Astrocyte (in vitro differentiated cells and primary cell): Measurements from ENCODE around the gene C3orf20. TPM values are rescaled to one million over a fixed set of nuclear protein-coding genes. Genes with fewer than 3 reads are reported as not detected.

Experiments
- DNase-seq: peaks from one replicate; pipeline ENCODE4 v3.0.0-alpha.2; 2010; ENCODE audit warnings: low read depth
- FAIRE-seq: peaks from 2 replicates; lab custom pipeline; 2011; peaks lifted over from hg19 to GRCh38; lab: Jason Lieb, UNC
- H2AFZ ChIP-seq: 2 replicates; pipeline ENCODE4 v1.6.0; 2012; ENCODE audit warnings: low read depth, low read length, inconsistent platforms
- H3K27ac ChIP-seq: 2 replicates; pipeline ENCODE4 v1.5.1; 2011; ENCODE audit warnings: low read depth, low read length, inconsistent platforms
- H3K27me3 ChIP-seq: 2 replicates; pipeline ENCODE4 v1.6.0; 2011; ENCODE audit warnings: low read length, inconsistent platforms; ENCODE audit not compliant: insufficient read depth
- H3K36me3 ChIP-seq: 2 replicates; pipeline ENCODE4 v1.5.1; 2011; ENCODE audit warnings: low read length, inconsistent platforms; ENCODE audit not compliant: insufficient read depth
- H3K4me1 ChIP-seq: 2 replicates; pipeline ENCODE4 v1.5.1; 2011; ENCODE audit warnings: low read length, inconsistent platforms; ENCODE audit not compliant: insufficient read depth
- H3K4me2 ChIP-seq: 2 replicates; pipeline ENCODE4 v1.6.0; 2012; ENCODE audit warnings: low read length, inconsistent platforms
- H3K4me3 ChIP-seq: 2 replicates; pipeline ENCODE4 v1.5.1; 2011; ENCODE audit warnings: low read depth, mild to moderate bottlenecking, low read length, inconsistent platforms; ENCODE audit not compliant: insufficient read depth
- H3K79me2 ChIP-seq: 2 replicates; pipeline ENCODE4 v1.6.0; 2012; ENCODE audit warnings: mild to moderate bottlenecking, low read length, inconsistent platforms; ENCODE audit not compliant: insufficient read depth
- H3K9ac ChIP-seq: 2 replicates; pipeline ENCODE4 v1.6.0; 2012; ENCODE audit warnings: mild to moderate bottlenecking, low read length, inconsistent platforms
- H3K9me3 ChIP-seq: 2 replicates; pipeline ENCODE4 v1.5.1; 2012; ENCODE audit warnings: low read depth, mild to moderate bottlenecking, low read length, inconsistent platforms; ENCODE audit not compliant: insufficient read depth
- H4K20me1 ChIP-seq: 2 replicates; pipeline ENCODE4 v1.6.0; 2012; ENCODE audit warnings: low read length, inconsistent platforms; ENCODE audit not compliant: insufficient read depth
- H3K27ac Mint-ChIP-seq: one replicate; pipeline ENCODE4 v1.8.0; 2021; ENCODE audit warnings: mild to moderate bottlenecking, mixed read lengths; ENCODE audit not compliant: unreplicated experiment
- H3K27me3 Mint-ChIP-seq: one replicate; pipeline ENCODE4 v1.8.0; 2021; ENCODE audit warnings: low read depth, mixed read lengths; ENCODE audit not compliant: unreplicated experiment
- H3K36me3 Mint-ChIP-seq: one replicate; pipeline ENCODE4 v1.8.0; 2021; ENCODE audit warnings: low read depth, mixed read lengths; ENCODE audit not compliant: unreplicated experiment
- H3K4me1 Mint-ChIP-seq: one replicate; pipeline ENCODE4 v1.8.0; 2021; ENCODE audit warnings: low read depth, mixed read lengths; ENCODE audit not compliant: unreplicated experiment
- H3K4me3 Mint-ChIP-seq: one replicate; pipeline ENCODE4 v1.8.0; 2021; ENCODE audit warnings: mild to moderate bottlenecking, moderate library complexity, mixed read lengths; ENCODE audit not compliant: unreplicated experiment
- H3K9me3 Mint-ChIP-seq: one replicate; pipeline ENCODE4 v1.8.0; 2021; ENCODE audit warnings: mild to moderate bottlenecking, mixed read lengths; ENCODE audit not compliant: unreplicated experiment
- CTCF ChIP-seq: IDR thresholded peaks from 2 replicates; pipeline ENCODE4 v1.5.1; 2011; ENCODE audit warnings: low read depth, mild to moderate bottlenecking, inconsistent platforms, low read length, moderate library complexity; ENCODE audit not compliant: insufficient read depth
- EZH2 ChIP-seq: IDR thresholded peaks from 2 replicates; pipeline ENCODE4 v1.6.1; 2012; ENCODE audit warnings: mild to moderate bottlenecking, low read length, inconsistent platforms; ENCODE audit not compliant: insufficient read depth
- total RNA-seq: library from RNA; stranded (reverse); gene quantifications from 2 replicates; pipeline ENCODE4 v1.2.1, GENCODE V29; 2021

C3orf20 gene
- total RNA-seq, 1 donor from 2014 or later, result 0.16 TPM

- H3K4me3 Mint-ChIP-seq, result no peak overlapping the region
- no peaks in the 10 kb centered on the region for H3K36me3 ChIP-seq
- no peaks in the 10 kb centered on the region for H3K9me3 Mint-ChIP-seq
- H3K4me1 ChIP-seq, result no peaks in the 10 kb centered on the region
- peaks cover 12% of the 10 kb centered on the region for H3K36me3 Mint-ChIP-seq
- H3K9me3 ChIP-seq, result no peaks in the 10 kb centered on the region
- no peak overlapping the region for H2AFZ ChIP-seq
- no peaks in the 10 kb centered on the region for H3K27me3 ChIP-seq
- no peak overlapping the region for H3K27ac Mint-ChIP-seq
- H4K20me1 ChIP-seq, result no peaks in the 10 kb centered on the region
- no peak overlapping the region for H3K9ac ChIP-seq
- no peak overlapping the region for H3K27ac ChIP-seq
- peaks cover 26% of the 10 kb centered on the region for H3K27me3 Mint-ChIP-seq
- no peak overlapping the region for H3K4me2 ChIP-seq
- DNase-seq, result no peak
- no peak overlapping the region for H3K4me3 ChIP-seq
- H3K79me2 ChIP-seq, result no peaks in the 10 kb centered on the region
- H3K4me1 Mint-ChIP-seq, result no peaks in the 10 kb centered on the region
- no peak for TF ChIP-seq CTCF
- no peak for TF ChIP-seq EZH2
- FAIRE-seq, result no peak
Observed at GRCh38 chr3:14687360-14687759, 12.4 kb downstream of the C3orf20 start.

- peaks cover 7% of the 10 kb centered on the region for H3K9me3 Mint-ChIP-seq
- H3K36me3 Mint-ChIP-seq, result peaks cover 9% of the 10 kb centered on the region
- FAIRE-seq (no peak), DNase-seq (no peak)
- Histone ChIP-seq H3K4me2 (no peak overlapping the region), H3K9me3 (no peaks in the 10 kb centered on the region), H3K27me3 (no peaks in the 10 kb centered on the region), H3K36me3 (no peaks in the 10 kb centered on the region), H3K27ac (no peak overlapping the region), H4K20me1 (no peaks in the 10 kb centered on the region), H3K4me1 (no peaks in the 10 kb centered on the region), H3K4me3 (no peak overlapping the region), H2AFZ (no peak overlapping the region), H3K9ac (no peak overlapping the region), H3K79me2 (no peaks in the 10 kb centered on the region)
- no peak overlapping the region for H3K27ac Mint-ChIP-seq
- no peaks in the 10 kb centered on the region for H3K4me1 Mint-ChIP-seq
- peaks cover 26% of the 10 kb centered on the region for H3K27me3 Mint-ChIP-seq
- no peak for TF ChIP-seq CTCF
- TF ChIP-seq EZH2, result no peak
- H3K4me3 Mint-ChIP-seq, result no peak overlapping the region
Observed at GRCh38 chr3:14688525-14688924, 13.6 kb downstream of the C3orf20 start.

- no peak overlapping the region for H2AFZ ChIP-seq
- H3K79me2 ChIP-seq, result no peaks in the 10 kb centered on the region
- H3K27ac Mint-ChIP-seq, result no peak overlapping the region
- H3K9ac ChIP-seq, result no peak overlapping the region
- FAIRE-seq (no peak), DNase-seq (no peak)
- no peaks in the 10 kb centered on the region for H3K4me1 Mint-ChIP-seq
- H3K4me2 ChIP-seq, result no peak overlapping the region
- no peak overlapping the region for H3K27ac ChIP-seq
- no peak overlapping the region for H3K4me3 ChIP-seq
- H3K4me3 Mint-ChIP-seq, result no peak overlapping the region
- TF ChIP-seq EZH2 (no peak), CTCF (no peak)
- peaks cover 13% of the 10 kb centered on the region for H3K36me3 Mint-ChIP-seq
- H3K27me3 ChIP-seq, result no peaks in the 10 kb centered on the region
- no peaks in the 10 kb centered on the region for H3K4me1 ChIP-seq
- no peaks in the 10 kb centered on the region for H3K36me3 ChIP-seq
- H3K9me3 Mint-ChIP-seq, result peaks cover 7% of the 10 kb centered on the region
- H3K27me3 Mint-ChIP-seq, result peaks cover 26% of the 10 kb centered on the region
- H3K9me3 ChIP-seq, result no peaks in the 10 kb centered on the region
- H4K20me1 ChIP-seq, result no peaks in the 10 kb centered on the region
Observed at GRCh38 chr3:14689247-14689980, 14.5 kb downstream of the C3orf20 start.
